Prostate gland (tissue), 2 donors: ENCODE data around the gene C6orf120.

Experiments used
- CTCF ChIP-seq, 4 experiments: fragments of 200-600 bp in 2 of 4; fragments of 450-650 bp in 2 of 4; sonication (generic) in 2 of 4; IDR thresholded peaks; 1 replicate in 3 of 4; 2 replicates in 1 of 4; pipeline ENCODE4 v1.5.1; 2016 to 2019; ENCODE audit warnings: antibody characterized with exemption in 4 of 4, mild to moderate bottlenecking in 2 of 4, moderate library complexity in 2 of 4
- POLR2A ChIP-seq: fragments of 450-650 bp; IDR thresholded peaks from one replicate; pipeline ENCODE4 v1.6.1; 2016; ENCODE audit warnings: antibody characterized with exemption, mild to moderate bottlenecking
- POLR2AphosphoS5 ChIP-seq: sonication (generic); formaldehyde crosslinking; IDR thresholded peaks from one replicate; pipeline ENCODE4 v1.6.1; 2017; ENCODE audit warnings: antibody characterized with exemption

GRCh38 chr6:169685860-169686259, 16.1 kb upstream of the C6orf120 start:
- TF ChIP-seq POLR2A (no peak), CTCF (IDR thresholded peaks at IDR 0.05) (no peak), POLR2AphosphoS5 (no peak)
